GM13976 (cell line): ENCODE results near the gene GON7.
A peak's percentile ranks its signal among the peaks of the same experiment; 100 is the strongest.
"Not testable (repeated sequence)": the region's sequence is repeated elsewhere in the genome, so short reads cannot be mapped to it uniquely, and the experiment has no call there.

Experiments used
- DNase-seq: peaks from one replicate; pipeline ENCODE4 v3.0.0; 2012; ENCODE audit warnings: low spot score
- in situ Hi-C: fragments of 300-500 bp; cut with MboI; formaldehyde crosslinking; loops from one replicate; pipeline ENCODE4 v1.12.0; 2022; ENCODE audit warnings: low sequenced_read_pairs, mixed read lengths, inconsistent platforms; ENCODE audit not compliant: unreplicated experiment
- TF ChIP-seq, protein P1 (sequence below): IDR thresholded peaks from 2 replicates; pipeline ENCODE4 v1.5.1; 2012; ENCODE audit warnings: borderline replicate concordance, mild to moderate bottlenecking; ENCODE audit not compliant: insufficient read depth; ENCODE audit errors: extremely low read depth, missing control alignments, control extremely low read depth

Gene GON7

DNA sequence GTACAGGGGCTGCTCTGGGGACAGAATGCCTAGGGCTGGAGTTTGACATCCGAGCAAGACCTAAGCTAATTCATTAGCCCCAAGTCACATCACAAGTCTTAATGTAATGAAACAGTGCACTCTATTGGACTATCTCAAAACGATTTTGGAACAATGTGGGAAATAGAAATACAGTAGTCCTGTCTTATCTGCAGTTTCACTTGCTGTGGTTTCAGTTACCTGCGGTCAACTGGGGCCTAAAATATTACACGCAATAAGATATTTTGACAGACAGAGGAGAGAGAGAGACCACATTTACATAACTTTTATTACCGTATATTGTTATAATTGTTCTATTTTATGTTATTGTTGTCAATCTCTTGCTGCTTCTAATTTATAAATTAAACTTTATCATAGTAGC, 43.3 kb downstream of the GON7 start:
- DNase-seq = peak; percentile 31

DNA sequence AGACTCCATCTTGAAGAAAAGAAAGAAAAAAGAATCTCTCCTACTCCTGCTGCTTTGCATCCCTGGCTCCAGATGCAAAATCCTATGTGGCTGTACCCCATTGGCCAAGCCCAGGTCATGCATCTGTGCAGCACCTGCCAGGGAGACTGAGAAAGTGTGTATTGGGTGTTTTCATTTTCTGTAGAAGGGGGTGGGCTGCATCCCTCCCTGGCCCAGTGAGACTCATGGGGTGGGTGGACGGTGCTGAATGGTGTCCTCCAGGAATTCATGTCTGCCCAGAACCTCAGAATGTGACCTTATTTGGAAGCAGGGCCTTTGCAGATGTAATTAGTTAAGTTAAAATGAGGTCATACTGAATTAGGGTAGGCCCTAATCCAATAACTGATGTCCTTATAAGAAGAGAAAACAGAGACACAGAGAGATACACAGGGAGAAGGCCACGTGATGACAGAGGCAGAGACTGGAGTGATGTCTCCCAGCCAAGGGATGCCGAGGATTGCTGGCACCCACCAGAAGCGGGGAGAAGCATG, 45.4 kb downstream of the GON7 start:
- TF ChIP-seq, protein P1, sequence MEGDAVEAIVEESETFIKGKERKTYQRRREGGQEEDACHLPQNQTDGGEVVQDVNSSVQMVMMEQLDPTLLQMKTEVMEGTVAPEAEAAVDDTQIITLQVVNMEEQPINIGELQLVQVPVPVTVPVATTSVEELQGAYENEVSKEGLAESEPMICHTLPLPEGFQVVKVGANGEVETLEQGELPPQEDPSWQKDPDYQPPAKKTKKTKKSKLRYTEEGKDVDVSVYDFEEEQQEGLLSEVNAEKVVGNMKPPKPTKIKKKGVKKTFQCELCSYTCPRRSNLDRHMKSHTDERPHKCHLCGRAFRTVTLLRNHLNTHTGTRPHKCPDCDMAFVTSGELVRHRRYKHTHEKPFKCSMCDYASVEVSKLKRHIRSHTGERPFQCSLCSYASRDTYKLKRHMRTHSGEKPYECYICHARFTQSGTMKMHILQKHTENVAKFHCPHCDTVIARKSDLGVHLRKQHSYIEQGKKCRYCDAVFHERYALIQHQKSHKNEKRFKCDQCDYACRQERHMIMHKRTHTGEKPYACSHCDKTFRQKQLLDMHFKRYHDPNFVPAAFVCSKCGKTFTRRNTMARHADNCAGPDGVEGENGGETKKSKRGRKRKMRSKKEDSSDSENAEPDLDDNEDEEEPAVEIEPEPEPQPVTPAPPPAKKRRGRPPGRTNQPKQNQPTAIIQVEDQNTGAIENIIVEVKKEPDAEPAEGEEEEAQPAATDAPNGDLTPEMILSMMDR = no peak
- in situ Hi-C loops = no loop called here
- DNase-seq = no peak

More for the DNA sequence above, 43.3 kb downstream of the GON7 start:
- in situ Hi-C loops = no loop called here
- TF ChIP-seq, protein P1 = no peak

DNA sequence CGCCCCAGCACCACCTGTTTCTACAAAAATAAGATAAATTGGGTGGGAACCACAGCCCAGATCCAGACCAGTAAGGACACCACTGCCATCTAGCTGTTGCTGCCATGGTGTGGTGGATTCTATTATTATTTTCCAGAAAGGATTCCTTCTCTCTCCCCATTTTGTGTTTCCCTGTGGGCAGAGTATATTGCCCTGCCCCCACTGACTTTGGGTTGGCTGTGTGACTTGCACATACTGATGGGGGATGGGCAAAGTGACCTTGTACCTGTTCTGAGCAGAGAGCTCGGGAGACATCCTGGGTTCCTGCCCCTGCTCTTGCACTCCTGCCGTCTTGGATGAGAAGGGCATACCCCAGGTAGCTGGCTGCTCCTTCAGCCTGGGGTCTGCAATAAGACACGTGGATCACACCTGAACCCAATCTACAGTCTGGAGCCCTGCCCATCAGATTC, 46.5 kb downstream of the GON7 start:
- peak; percentile 46 for DNase-seq
- in situ Hi-C loops = no loop called here
- TF ChIP-seq, protein P1 = peak; percentile 14

DNA sequence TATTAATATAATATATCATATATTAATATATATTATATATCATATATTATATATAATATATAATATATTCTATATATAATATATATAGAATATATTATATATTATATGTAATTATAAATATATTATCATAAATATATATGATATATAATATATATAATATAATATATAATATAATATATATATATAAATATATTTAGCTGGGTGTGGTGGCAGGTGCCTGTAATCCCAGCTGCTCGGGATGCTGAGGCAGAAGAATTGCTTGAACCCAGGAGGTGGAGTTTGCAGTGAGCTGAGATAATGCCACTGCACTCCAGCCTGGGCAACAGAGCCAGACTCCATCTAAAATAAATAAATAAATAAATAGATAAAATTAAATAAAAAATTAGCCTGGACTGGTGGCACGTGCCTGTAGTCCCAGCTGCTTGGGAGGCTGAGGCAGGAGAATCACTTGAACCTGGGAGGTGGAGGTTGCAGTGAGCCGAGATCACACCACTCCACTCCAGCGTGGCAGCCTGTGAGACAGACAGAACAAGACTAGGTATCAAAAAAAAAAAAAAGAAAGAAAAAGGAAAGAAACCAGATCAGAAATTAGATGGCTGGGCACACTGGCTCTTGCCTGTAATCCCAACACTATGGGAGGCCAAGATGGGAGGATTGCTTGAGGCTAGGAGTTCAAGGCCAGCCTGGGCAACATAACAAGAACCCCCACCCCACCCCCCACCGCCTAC, 47.1 kb downstream of the GON7 start:
- in situ Hi-C loops = not testable (repeated sequence)

DNA sequence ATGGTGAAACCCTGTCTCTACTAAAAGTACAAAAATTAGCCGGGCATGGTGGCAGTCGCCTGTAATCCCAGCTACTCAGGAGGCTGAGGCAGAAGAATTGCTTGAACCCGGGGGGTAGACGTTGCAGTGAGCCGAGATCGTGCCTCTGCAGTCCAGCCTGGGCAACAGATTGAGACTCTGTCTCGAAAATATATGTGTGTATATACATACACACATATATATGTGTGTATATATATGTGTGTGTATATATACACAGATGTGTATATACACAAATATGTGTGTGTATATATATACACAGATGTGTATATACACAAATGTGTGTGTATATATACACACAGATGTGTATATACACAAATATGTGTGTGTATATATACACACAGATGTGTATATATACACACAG, 48.5 kb downstream of the GON7 start:
- DNase-seq, in situ Hi-C loops: not testable (repeated sequence)

More for the DNA sequence above, 47.1 kb downstream of the GON7 start:
- not testable (repeated sequence) for DNase-seq

DNA sequence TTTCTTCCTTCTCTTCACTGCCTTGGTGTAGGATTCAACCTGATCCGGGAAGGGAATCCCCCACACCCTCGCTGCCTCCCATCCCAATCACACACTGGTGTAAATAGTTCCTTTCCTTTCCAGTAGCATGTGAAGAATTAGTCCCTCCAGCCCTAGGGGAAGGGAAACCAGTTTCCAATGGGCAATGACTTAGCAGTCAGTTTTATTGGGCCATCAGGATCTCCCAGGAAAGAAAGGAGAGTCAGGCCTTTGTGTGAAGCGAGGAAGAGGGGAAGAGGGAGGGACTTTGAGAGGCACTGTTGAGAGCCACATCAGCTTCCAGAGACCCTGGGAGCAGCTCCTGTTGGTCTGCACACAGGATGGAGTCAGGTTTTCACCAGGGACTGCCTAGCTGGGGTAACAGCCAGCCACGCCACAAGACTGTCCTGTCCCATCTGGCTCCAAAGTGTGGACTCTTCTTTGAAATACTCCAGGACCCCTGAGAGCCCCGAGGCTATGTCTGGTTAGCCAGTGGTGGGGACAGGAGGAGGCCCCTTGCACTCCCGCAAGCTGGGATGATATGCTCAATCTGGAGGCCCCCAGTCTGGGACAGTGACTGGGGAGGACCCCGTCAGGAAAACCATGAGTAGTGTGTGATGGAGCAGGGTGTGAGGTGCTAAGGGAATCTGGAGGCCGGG, 50.0 kb downstream of the GON7 start:
- in situ Hi-C loops = no loop called here
- TF ChIP-seq, protein P1 = no peak
- peak; percentile 1 for DNase-seq

DNA sequence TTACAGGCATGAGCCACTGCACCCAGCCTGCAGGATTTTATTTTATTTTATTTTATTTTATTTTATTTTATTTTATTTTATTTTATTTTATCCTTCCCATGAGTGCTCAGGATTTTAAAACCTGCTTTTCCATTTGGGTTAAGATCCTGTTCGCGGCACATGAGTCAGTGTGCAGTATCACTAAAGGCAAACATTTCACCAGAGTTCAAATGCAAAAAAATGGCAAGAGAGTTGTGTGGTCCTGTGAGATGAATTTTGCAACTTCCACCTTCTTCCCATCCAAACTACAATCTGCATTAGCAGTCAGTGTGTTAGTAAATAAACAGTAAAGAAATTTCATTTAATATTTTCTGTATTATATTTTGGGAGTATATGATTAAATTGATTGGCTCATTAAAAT, 51.2 kb downstream of the GON7 start:
- no peak for DNase-seq
- TF ChIP-seq, protein P1 = no peak
- in situ Hi-C loops = no loop called here
